OCI-LY3 (cell line): Measurements from ENCODE around the gene SDK1.

Source experiments
- H2AFZ ChIP-seq: fragments of 200-600, 300-600 bp; shearing (Covaris generic); 2 replicates; pipeline ENCODE4 v1.6.0; 2014; ENCODE audit warnings: antibody characterized with exemption, low read depth, low read length
- H3K27ac ChIP-seq: fragments of 200-600, 300-600 bp; sonication (generic); 2 replicates; pipeline ENCODE4 v1.5.1; 2014; ENCODE audit warnings: mild to moderate bottlenecking, low read length, moderate library complexity, mixed read lengths
- H3K27me3 ChIP-seq: fragments of 200-600, 300-600 bp; sonication (generic); 2 replicates; pipeline ENCODE4 v1.6.1; 2014; ENCODE audit warnings: low read depth, low read length, mixed read lengths
- H3K36me3 ChIP-seq: fragments of 200-600, 300-600 bp; sonication (generic); replicated peaks from 2 replicates; pipeline ENCODE3; 2014; ENCODE audit warnings: low read depth, low read length, mixed read lengths
- H3K4me1 ChIP-seq: fragments of 300-600, 200-600 bp; sonication (generic); 2 replicates; pipeline ENCODE4 v1.6.1; 2014; ENCODE audit warnings: low read length, mixed read lengths
- H3K4me2 ChIP-seq: fragments of 200-600, 300-600 bp; sonication (generic); 2 replicates; pipeline ENCODE4 v1.6.1; 2014; ENCODE audit warnings: low read length, mixed read lengths
- H3K4me3 ChIP-seq: fragments of 300-600, 200-600 bp; sonication (generic); 2 replicates; pipeline ENCODE4 v1.5.1; 2014; ENCODE audit warnings: antibody characterized with exemption, mild to moderate bottlenecking, low read length, moderate library complexity
- H3K79me2 ChIP-seq: fragments of 300-600, 200-600 bp; shearing (Covaris generic); 2 replicates; pipeline ENCODE4 v1.6.1; 2014; ENCODE audit warnings: mild to moderate bottlenecking, low read length, mixed read lengths
- H3K9ac ChIP-seq: fragments of 300-600, 200-600 bp; shearing (Covaris generic); 2 replicates; pipeline ENCODE4 v1.6.0; 2014; ENCODE audit warnings: mild to moderate bottlenecking, low read length, moderate library complexity
- H3K9me3 ChIP-seq: fragments of 200-600, 300-600 bp; shearing (Covaris generic); 2 replicates; pipeline ENCODE4 v1.6.1; 2014; ENCODE audit warnings: low read length, mixed read lengths; ENCODE audit not compliant: insufficient read depth
- H4K20me1 ChIP-seq: fragments of 200-600, 300-600 bp; sonication (generic); 2 replicates; pipeline ENCODE4 v1.6.1; 2016; ENCODE audit warnings: low read length, mixed read lengths; ENCODE audit not compliant: insufficient read depth
- CTCF ChIP-seq: fragments of 200-600, 300-600 bp; sonication (generic); IDR thresholded peaks from 2 replicates; pipeline ENCODE4 v1.5.1; 2014; ENCODE audit warnings: antibody characterized with exemption, low read length, low read depth
- EZH2phosphoT487 ChIP-seq: fragments of 200-600 bp; shearing (Covaris generic); IDR thresholded peaks from 2 replicates; pipeline ENCODE4 v1.6.1; 2018; ENCODE audit warnings: antibody characterized with exemption, mixed run types, low read depth

SDK1 gene

GRCh38 chr7:4185136-4185535 is 884.1 kb downstream of the SDK1 start:
- Histone ChIP-seq H3K4me2 (no peak overlapping the region), H2AFZ (no peak overlapping the region), H3K79me2 (no peaks in the 10 kb centered on the region), H3K4me1 (no peaks in the 10 kb centered on the region), H3K27me3 (no peaks in the 10 kb centered on the region), H3K9ac (no peak overlapping the region), H3K9me3 (no peaks in the 10 kb centered on the region), H4K20me1 (no peaks in the 10 kb centered on the region), H3K36me3 (no peaks in the 10 kb centered on the region), H3K27ac (no peak overlapping the region), H3K4me3 (no peak overlapping the region)
- TF ChIP-seq CTCF (no peak), EZH2phosphoT487 (no peak)

DNA sequence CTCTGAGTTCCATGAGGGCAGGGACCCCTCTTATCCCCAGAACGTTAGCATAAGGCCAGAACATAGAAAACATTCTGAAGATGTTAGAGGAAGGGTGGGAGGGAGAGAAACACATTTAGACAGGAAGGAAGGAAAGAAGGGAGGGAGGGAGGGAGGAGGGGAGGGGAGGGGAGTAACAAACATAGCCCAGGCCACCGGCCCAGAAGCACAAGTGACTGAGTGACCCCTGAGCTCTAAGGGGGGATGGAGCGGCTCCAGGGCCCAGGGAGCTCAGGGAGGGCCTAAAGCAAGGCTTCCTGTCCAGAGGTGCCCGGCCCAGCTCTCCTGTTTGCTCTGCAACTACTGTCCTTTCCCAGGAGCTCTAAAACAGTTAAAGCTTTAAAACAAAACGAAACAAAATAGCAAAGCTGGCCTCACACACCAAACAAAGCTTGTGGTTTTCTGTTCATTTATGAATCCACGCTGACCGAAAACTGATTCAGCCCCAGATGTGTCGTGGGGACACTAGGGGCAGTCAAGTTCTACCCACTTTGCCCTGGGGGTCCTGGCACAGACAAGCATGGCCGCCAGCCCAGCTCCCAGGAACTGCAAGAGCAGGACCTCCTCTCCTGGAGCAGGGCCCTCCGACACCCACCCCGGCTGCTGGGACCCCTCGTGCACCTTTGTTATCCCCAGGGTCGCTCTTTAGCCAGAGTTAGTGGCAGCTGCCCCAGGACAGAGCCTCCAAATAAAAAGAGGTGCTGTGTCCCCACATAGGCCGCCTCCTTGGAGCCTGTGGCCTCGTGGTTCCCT is 884.9 kb downstream of the SDK1 start:
- no peaks in the 10 kb centered on the region for H3K36me3 ChIP-seq
- H3K4me1 ChIP-seq = no peaks in the 10 kb centered on the region
- H3K4me3 ChIP-seq = no peak overlapping the region
- H2AFZ ChIP-seq = no peak overlapping the region
- no peaks in the 10 kb centered on the region for H3K27me3 ChIP-seq
- H3K4me2 ChIP-seq = no peak overlapping the region
- H3K9ac ChIP-seq = no peak overlapping the region
- H3K27ac ChIP-seq = no peak overlapping the region
- no peaks in the 10 kb centered on the region for H3K9me3 ChIP-seq
- H3K79me2 ChIP-seq = no peaks in the 10 kb centered on the region
- TF ChIP-seq CTCF = no peak
- TF ChIP-seq EZH2phosphoT487 = no peak
- no peaks in the 10 kb centered on the region for H4K20me1 ChIP-seq

GRCh38 chr7:4186513-4186780 is 885.4 kb downstream of the SDK1 start:
- no peak overlapping the region for H3K27ac ChIP-seq
- no peak overlapping the region for H3K4me3 ChIP-seq
- TF ChIP-seq EZH2phosphoT487 (no peak), CTCF (no peak)
- no peaks in the 10 kb centered on the region for H4K20me1 ChIP-seq
- H2AFZ ChIP-seq = no peak overlapping the region
- H3K27me3 ChIP-seq = no peaks in the 10 kb centered on the region
- H3K36me3 ChIP-seq = no peaks in the 10 kb centered on the region
- H3K4me1 ChIP-seq = no peaks in the 10 kb centered on the region
- H3K79me2 ChIP-seq = no peaks in the 10 kb centered on the region
- no peak overlapping the region for H3K9ac ChIP-seq
- H3K4me2 ChIP-seq = no peak overlapping the region
- no peaks in the 10 kb centered on the region for H3K9me3 ChIP-seq

GRCh38 chr7:4188651-4189050 is 887.6 kb downstream of the SDK1 start:
- H3K27me3 ChIP-seq = no peaks in the 10 kb centered on the region
- no peaks in the 10 kb centered on the region for H3K36me3 ChIP-seq
- H3K27ac ChIP-seq = no peak overlapping the region
- no peaks in the 10 kb centered on the region for H4K20me1 ChIP-seq
- H3K4me1 ChIP-seq = no peaks in the 10 kb centered on the region
- no peak overlapping the region for H3K4me2 ChIP-seq
- H3K4me3 ChIP-seq = no peak overlapping the region
- no peaks in the 10 kb centered on the region for H3K9me3 ChIP-seq
- H3K79me2 ChIP-seq = no peaks in the 10 kb centered on the region
- H2AFZ ChIP-seq = no peak overlapping the region
- H3K9ac ChIP-seq = no peak overlapping the region
- no peak for TF ChIP-seq EZH2phosphoT487
- no peak for TF ChIP-seq CTCF
